Activated CD8-positive, alpha-beta memory T cell treated with anti-CD3 and anti-CD28 coated beads for 24 hours (primary cell): ENCODE results near the gene LRRC39.

Source experiments
- DNase-seq: peaks from one replicate; pipeline ENCODE4 v3.0.0-alpha.2; 2020

The LRRC39 gene

DNA sequence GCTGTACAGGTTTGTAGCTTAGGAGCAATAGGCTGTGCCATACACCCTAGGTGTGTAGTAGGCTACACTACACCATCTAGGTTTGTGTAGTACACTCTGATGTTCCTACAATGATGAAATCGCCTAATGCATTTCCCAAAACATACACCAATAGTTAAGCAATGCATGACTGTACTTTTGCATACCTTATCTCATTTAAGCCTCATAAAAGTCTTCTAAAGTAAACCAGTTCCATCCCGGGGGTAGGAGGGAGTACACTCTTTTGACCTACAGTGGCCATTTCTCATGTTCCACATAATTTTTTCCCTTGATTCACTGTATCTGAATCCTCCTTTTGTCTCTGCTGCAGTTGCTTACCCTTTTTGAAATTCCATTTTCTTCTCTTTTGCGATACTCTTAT lies 32.9 kb downstream of the LRRC39 start:
- no peak for DNase-seq

- no peak for DNase-seq
Measured at GRCh38 chr1:100142343-100142742, 35.7 kb downstream of the LRRC39 start.

DNA sequence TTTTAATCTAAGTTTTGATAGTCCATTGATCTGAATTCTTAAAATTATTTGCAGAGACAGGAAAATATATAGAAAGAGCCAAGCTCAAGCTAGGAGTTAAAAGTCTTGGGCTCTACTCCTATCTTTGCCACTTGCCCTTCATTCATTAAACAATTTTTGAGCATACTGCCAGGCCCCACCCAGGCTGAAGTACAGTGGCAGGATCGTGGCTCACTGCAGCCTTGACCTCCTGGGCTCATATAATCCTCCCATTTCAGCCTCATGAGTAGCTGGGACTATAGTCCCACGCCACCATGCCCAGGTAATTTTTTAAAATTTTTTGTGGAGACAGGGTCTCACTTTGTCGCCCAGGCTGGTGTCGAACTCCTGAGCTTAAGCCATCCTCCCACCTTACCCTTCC lies 36.9 kb downstream of the LRRC39 start:
- no peak for DNase-seq

DNA sequence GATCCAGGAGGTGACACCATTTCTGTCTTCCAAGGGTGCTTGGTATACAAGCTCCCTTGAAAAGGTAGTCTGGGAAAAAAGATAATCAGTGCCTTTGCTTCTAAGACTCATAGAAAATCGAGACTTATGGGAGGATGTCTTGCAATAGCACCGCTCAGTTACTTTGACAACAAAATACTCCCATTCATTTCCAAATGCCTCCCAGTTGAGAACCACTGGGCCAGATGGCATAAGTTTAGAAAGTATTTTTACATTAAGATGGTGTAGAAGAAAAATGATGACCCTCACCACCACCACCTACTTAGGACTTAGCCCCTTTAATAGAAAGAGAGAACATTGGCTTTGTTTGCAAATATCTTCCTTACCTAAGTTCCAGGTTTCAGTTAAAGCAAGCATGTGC lies 40.5 kb downstream of the LRRC39 start:
- DNase-seq, result no peak

DNA sequence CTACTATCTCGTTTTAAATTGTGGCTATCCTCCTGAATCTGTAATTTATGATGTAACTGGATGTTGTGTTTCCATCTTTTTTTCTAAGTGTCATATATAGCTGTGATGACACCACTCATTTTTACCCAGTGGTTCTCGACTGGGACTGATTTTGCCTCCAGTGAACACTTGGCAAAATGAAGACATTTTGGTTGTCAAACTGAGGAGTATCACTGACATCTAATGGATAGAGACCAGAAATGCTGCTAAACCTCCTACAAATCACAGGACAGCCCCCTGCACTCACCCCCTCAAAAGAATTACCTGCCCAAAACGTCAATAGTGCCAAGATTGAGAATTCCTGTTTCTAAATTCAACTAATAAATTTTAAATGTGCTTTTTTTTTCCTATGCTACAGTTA lies 43.2 kb downstream of the LRRC39 start:
- no peak for DNase-seq

- peak; percentile 94 for DNase-seq
Measured at GRCh38 chr1:100132566-100133477, 45.2 kb downstream of the LRRC39 start, which contains the start of the genes SASS6 and TRMT13. SASS6 (minus strand) TSS chr1:100132930; CDS start chr1:100132814, 116 bp downstream. TRMT13 (plus strand) TSS chr1:100133163; CDS start chr1:100133169, 6 bp downstream.

DNA sequence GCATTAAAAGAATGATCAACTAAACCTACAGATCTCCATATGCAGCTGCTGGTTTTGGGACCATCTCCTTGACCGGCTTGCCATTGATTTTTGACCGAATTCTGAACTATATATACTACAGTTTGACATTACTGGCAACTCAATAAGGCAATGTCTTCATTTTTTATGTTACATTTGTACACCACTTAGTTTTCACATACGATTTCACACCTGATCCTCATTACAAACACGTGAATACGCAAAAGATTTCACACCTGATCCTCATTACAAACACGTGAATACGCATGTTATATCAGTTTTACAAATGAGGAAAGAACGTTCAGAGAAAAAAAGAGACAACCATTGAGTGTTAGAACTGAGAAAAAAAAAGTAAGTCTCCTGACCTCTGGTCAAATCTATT lies 46.4 kb downstream of the LRRC39 start:
- no peak for DNase-seq

GRCh38 chr1:100130552-100131077 lies 47.4 kb downstream of the LRRC39 start:
- DNase-seq, result no peak

GRCh38 chr1:100127226-100127625 lies 50.8 kb downstream of the LRRC39 start:
- DNase-seq, result no peak

DNA sequence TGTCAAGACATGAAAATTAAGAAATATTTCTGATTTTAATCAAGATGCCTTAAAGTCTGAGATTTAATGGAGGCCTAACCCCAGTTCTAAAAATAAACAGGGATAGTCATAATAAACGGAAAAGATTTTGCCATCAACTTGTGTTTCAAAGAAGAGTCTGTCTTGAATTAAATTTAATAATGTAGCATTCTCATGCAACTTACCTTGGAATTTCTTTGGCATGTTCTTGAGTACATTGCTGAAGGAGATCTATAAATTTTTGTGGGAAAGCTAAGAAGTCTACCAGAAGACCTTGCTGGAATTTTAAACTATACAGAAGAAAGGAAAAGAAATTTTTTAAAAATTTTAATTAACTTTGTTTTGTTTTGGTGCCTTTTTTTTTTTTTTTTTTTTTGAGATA lies 55.9 kb downstream of the LRRC39 start:
- DNase-seq, result no peak

DNA sequence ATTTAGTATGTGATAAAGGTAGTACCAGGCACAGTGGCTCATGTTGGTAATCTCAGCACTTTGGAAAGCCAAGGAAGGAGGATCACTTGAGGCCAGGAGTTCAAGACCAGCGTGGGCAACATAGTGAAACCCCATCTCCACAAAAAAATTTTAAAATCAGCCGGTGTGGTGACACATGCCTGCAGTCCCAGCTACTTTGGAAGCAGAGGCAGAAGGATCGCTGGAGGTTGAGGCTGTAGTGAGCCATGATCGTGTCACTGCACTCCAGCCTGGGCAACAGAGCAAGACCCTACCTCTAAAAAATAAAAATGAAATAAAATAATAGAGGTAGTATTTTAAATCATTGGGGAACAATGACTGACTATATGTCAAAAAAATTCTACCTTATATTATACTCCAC lies 62.5 kb downstream of the LRRC39 start:
- no peak for DNase-seq

DNA sequence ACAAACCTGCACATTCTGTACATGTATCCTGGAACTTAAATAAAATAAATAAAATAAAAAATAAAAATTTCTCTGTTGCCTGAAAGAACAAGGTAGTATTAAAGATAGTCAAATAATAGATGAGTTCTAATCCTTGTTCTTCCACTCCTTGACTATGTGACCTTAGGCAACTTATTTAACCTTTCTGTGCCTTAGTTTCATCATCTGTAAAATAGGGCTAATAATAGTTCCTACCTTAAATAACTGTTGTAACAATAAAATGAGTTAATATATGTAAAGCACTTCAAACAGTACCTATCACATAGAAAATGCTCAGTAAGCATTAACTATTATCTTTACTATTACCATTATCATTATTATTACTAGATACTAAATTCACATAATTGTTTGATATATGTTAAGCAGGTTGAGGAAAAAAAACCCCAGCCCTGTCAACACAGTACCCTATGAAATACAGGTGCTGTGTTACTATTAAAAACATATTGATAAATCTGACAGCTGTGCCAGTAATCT lies 68.4 kb downstream of the LRRC39 start:
- DNase-seq, result no peak

DNA sequence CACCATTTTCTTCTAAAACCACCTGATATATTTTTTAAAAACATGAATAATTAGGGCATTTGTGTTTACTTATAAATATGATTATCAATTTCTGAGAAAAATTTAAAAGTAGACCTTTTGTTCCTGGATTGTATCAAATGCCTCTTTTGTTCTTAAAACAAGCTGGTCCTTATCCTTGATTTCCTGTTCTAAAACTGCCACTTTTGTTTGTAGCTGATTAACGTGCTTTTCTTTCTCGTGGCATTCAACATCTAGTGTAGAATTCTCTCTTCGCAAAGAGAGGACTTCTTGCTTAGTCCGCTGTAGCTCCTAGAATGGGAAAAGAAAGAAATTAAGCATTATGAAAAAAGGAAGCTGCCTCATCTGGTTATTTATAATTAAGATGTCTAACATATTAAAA lies 70.4 kb downstream of the LRRC39 start:
- no peak for DNase-seq

DNA sequence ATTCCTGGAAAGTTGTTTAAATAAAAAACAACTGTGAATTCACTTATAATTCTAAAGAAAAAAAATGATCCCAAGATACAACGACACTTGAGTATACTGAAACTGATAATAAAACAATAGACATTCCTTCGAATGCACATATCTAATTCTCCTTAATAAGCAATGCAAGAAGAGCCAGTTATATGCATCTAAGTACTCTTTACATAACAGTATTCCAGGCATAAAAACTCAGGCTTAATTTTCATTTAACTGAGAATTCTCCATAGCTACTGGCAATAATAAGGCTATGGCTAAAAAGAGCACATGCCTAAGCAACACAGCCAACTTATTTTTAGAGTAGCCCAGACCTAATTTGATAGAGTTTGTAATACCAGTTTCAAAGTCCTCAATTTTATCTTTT lies 76.5 kb downstream of the LRRC39 start:
- no peak for DNase-seq

GRCh38 chr1:100100202-100100601 lies 77.9 kb downstream of the LRRC39 start:
- DNase-seq, result no peak
